GM12878 (cell line): ENCODE measurements around the gene MDFI. TPM values are rescaled to one million over a fixed set of nuclear protein-coding genes. Genes with fewer than 3 reads are reported as not detected.

Source experiments
- ATAC-seq: fragments of 200-7000 bp; cut with Tn5 transposase; 3 replicates; pipeline ENCODE4 v1.9.1; 2020; ENCODE audit warnings: mild to moderate bottlenecking, moderate library complexity
- BruUV-seq: library from RNA; stranded (reverse); fragments of 400-500 nt; replicated peaks from 2 replicates; lab custom pipeline; 2021; lab: Mats Ljungman, UMichigan
- CTCF ChIA-PET: fragments of 300-600 bp; sonication (Branson Sonifier 250); formaldehyde crosslinking; extraction: SDS; loops from one replicate; lab custom pipeline; 2021; ENCODE audit warnings: inconsistent platforms; lab: Yijun Ruan, JAX
- POLR2A ChIA-PET: fragments of 350-600 bp; formaldehyde crosslinking; extraction: SDS; loops from one replicate; lab custom pipeline; 2021; ENCODE audit warnings: inconsistent platforms; lab: Charles Lee
- RAD21 ChIA-PET: fragments of 300-600 bp; sonication (Branson Sonifier 250); formaldehyde crosslinking; loops from one replicate; lab custom pipeline; 2023; ENCODE audit warnings: antibody characterized with exemption; ENCODE audit not compliant: unreplicated experiment; lab: Charles Lee
- SMC1A ChIA-PET: fragments of 300-600 bp; sonication (Branson Sonifier 250); formaldehyde crosslinking; loops from one replicate; lab custom pipeline; 2023; ENCODE audit not compliant: unreplicated experiment, uncharacterized antibody; lab: Charles Lee
- DNase-seq: peaks from one replicate; pipeline ENCODE4 v3.0.0-alpha.2; 2011; ENCODE audit warnings: low read depth, low spot score
- FAIRE-seq: peaks from 3 replicates; lab custom pipeline; 2011; peaks lifted over from hg19 to GRCh38; lab: Jason Lieb, UNC
- H2AFZ ChIP-seq: 2 replicates; pipeline ENCODE4 v1.6.0; 2011; ENCODE audit warnings: low read depth, low read length, control low read depth; ENCODE audit not compliant: control insufficient read depth
- H3K27ac ChIP-seq: 2 replicates; pipeline ENCODE4 v1.5.1; 2011; ENCODE audit warnings: control low read depth; ENCODE audit not compliant: control insufficient read depth, insufficient read depth
- H3K27me3 ChIP-seq, 2 experiments: replicated peaks in 1 of 2; 2 replicates each; pipeline versions ENCODE4 v1.6.0 to v1.6.1; 2011; ENCODE audit warnings: low read length in 1 of 2; ENCODE audit not compliant: control insufficient read depth in 2 of 2, insufficient read depth in 2 of 2
- H3K36me3 ChIP-seq, 2 experiments: 2 replicates each; pipeline ENCODE4 v1.5.1; 2011; ENCODE audit warnings: low read length in 1 of 2; ENCODE audit not compliant: control insufficient read depth in 2 of 2, insufficient read depth in 2 of 2
- H3K4me1 ChIP-seq: 2 replicates; pipeline ENCODE4 v1.6.1; 2011; ENCODE audit warnings: mild to moderate bottlenecking, low read length, moderate library complexity, mixed read lengths; ENCODE audit not compliant: control insufficient read depth, insufficient read depth
- H3K4me2 ChIP-seq: 2 replicates; pipeline ENCODE4 v1.6.0; 2011; ENCODE audit warnings: control low read depth; ENCODE audit not compliant: control insufficient read depth, insufficient read depth
- H3K4me3 ChIP-seq: fragments of 200-600 bp; sonication (generic); 2 replicates; pipeline ENCODE4 v1.5.1; 2016
- H3K79me2 ChIP-seq: 2 replicates; pipeline ENCODE4 v1.6.0; 2011; ENCODE audit warnings: low read length; ENCODE audit not compliant: control insufficient read depth, insufficient read depth
- H3K9ac ChIP-seq: 2 replicates; pipeline ENCODE4 v1.8.0; 2011; ENCODE audit warnings: low read length, control low read depth, mixed read lengths; ENCODE audit not compliant: control insufficient read depth, insufficient read depth
- H3K9me3 ChIP-seq: replicated peaks from 3 replicates; pipeline ENCODE4 v1.5.1; 2011; ENCODE audit warnings: mild to moderate bottlenecking, low read length; ENCODE audit not compliant: control insufficient read depth, insufficient read depth
- H4K20me1 ChIP-seq: 2 replicates; pipeline ENCODE4 v1.6.0; 2011; ENCODE audit not compliant: control insufficient read depth, insufficient read depth
- BACH1 ChIP-seq: fragments of 450-650 bp; IDR thresholded peaks from 2 replicates; pipeline ENCODE4 v1.6.1; 2017; ENCODE audit warnings: mild to moderate bottlenecking, borderline replicate concordance
- CHD2 ChIP-seq: IDR thresholded peaks from 2 replicates; pipeline ENCODE4 v1.6.1; 2011; ENCODE audit warnings: low read depth, low read length, improper control_type of control experiment, borderline replicate concordance
- LARP7 ChIP-seq: fragments of 450-650 bp; IDR thresholded peaks from 2 replicates; pipeline ENCODE4 v1.6.1; 2017; ENCODE audit warnings: mild to moderate bottlenecking
- POLR2AphosphoS5 ChIP-seq: IDR thresholded peaks from 2 replicates; pipeline ENCODE4 v1.6.1; 2011; ENCODE audit warnings: mild to moderate bottlenecking, low read length, inconsistent platforms
- SREBF1 ChIP-seq: IDR thresholded peaks from 2 replicates; pipeline ENCODE4 v1.6.1; 2012; ENCODE audit warnings: mild to moderate bottlenecking, low read length
- SREBF2 ChIP-seq: IDR thresholded peaks from 2 replicates; pipeline ENCODE4 v1.6.1; 2012; ENCODE audit warnings: mild to moderate bottlenecking, low read length
- SRF ChIP-seq, 2 experiments: IDR thresholded peaks; 2 replicates each; pipeline ENCODE4 v1.6.1; 2011; ENCODE audit warnings: low read depth in 2 of 2, low read length in 2 of 2, mild to moderate bottlenecking in 1 of 2, moderate library complexity in 1 of 2
- WGBS: methylation state at CpG from one replicate; pipeline ENCODE4 v1.1.6; 2016; ENCODE audit warnings: low lambda C conversion rate; ENCODE audit not compliant: insufficient replicate concordance, insufficient coverage; ENCODE audit errors: missing lambda C conversion rate; 5-methylcytosine and 5-hydroxymethylcytosine counted together
- in situ Hi-C: fragments of 300-500 bp; cut with MboI; formaldehyde crosslinking; loops from 9 replicates; pipeline ENCODE4 v1.14.3; 2018; ENCODE audit warnings: mixed read lengths
- intact Hi-C: fragments of 100-400 bp; cut with micrococcal nuclease; formaldehyde crosslinking; loops from one replicate; pipeline ENCODE4 v1.14.2; 2022; ENCODE audit not compliant: unreplicated experiment
- polyA plus RNA-seq, 11 experiments: library from polyadenylated mRNA; depleted of rRNA in 4 of 11; unstranded in 6 of 11; stranded (reverse) in 5 of 11; fragments of >200 nt; fragmentation: Nextera tagmentation in 4 of 11; fragmentation: Illumina TruSeq in 1 of 11; extraction: Ambion mirVana in 4 of 11; extraction: Trizol in 1 of 11; gene quantifications; 1 replicate in 1 of 11; 2 replicates in 10 of 11; pipeline versions ENCODE4 v1.2.1 to v1.2.3, GENCODE V29; 2011 to 2016; ENCODE audit warnings: inconsistent platforms in 2 of 11, missing spikeins in 2 of 11, low read depth in 1 of 11
- total RNA-seq, 4 experiments: library from RNA; depleted of rRNA in 3 of 4; stranded (reverse); fragments of >200 nt in 3 of 4; fragmentation: Illumina TruSeq in 1 of 4; extraction: Trizol in 1 of 4; gene quantifications; 2 replicates each; pipeline versions ENCODE4 v1.2.1 to v1.2.3, GENCODE V29; 2013 to 2021
- TF ChIP-seq, protein P1 (sequence below): fragments of 450-650 bp; IDR thresholded peaks from 2 replicates; pipeline ENCODE4 v1.6.1; 2017; ENCODE audit warnings: mild to moderate bottlenecking, moderate library complexity

MDFI gene
- total and polyA plus RNA-seq, 10 of the 15 experiments (the other 5 are each of a cell fraction or from before 2014, with no cell fraction given), result not detected

DNA sequence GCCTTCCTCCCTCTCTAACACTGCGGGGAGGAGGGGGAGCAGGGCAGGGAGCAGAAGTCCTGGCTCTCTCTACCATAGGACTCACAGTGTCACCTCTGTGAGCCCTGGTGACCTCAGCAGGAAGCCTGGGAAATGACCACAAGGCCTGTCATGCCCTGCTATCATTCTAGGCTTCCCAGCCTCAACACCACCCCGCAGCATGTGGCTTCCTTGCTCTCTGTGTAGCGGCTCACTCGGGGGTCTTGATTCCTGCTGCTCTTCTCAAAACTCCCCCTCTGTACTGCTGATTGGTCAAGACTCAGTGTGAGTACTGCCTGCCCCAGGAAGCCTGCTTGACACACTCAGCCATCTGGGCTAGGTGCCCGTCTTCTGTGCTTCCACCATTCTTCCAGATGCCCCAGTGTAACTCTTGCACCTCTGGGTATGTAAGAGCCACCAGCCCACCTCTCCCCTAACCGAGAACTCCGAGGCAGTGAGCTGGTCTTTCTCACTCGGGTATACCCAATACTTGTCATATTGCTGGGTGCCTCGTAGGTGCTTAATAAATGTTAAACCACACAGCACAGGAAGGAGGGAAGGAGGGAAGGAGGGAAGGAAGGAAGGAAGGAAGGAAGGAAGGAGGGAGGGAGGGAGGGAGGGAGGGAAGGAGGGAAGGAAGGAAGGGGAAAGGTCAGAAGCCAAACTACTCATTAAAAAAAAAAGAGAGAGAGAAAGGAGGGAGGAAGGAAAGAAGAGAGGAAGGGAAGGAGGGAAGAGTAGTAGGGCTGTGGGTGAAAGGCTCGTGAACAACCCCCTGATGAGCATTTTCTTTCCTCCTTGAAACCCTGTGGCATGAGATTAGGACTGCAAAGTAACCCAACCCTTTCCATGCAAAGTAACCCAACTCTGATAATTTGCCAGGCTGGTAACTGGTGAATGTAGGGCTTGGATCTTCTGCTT, 5.0 kb downstream of the MDFI start:
- no peak overlapping the region for H2AFZ ChIP-seq
- H4K20me1 ChIP-seq, result no peaks in the 10 kb centered on the region
- BruUV-seq, result no TSS peak
- in situ Hi-C loops (no loop called here), intact Hi-C loops (no loop called here)
- no peaks in the 10 kb centered on the region for H3K36me3 ChIP-seq
- TF ChIP-seq, protein P1, sequence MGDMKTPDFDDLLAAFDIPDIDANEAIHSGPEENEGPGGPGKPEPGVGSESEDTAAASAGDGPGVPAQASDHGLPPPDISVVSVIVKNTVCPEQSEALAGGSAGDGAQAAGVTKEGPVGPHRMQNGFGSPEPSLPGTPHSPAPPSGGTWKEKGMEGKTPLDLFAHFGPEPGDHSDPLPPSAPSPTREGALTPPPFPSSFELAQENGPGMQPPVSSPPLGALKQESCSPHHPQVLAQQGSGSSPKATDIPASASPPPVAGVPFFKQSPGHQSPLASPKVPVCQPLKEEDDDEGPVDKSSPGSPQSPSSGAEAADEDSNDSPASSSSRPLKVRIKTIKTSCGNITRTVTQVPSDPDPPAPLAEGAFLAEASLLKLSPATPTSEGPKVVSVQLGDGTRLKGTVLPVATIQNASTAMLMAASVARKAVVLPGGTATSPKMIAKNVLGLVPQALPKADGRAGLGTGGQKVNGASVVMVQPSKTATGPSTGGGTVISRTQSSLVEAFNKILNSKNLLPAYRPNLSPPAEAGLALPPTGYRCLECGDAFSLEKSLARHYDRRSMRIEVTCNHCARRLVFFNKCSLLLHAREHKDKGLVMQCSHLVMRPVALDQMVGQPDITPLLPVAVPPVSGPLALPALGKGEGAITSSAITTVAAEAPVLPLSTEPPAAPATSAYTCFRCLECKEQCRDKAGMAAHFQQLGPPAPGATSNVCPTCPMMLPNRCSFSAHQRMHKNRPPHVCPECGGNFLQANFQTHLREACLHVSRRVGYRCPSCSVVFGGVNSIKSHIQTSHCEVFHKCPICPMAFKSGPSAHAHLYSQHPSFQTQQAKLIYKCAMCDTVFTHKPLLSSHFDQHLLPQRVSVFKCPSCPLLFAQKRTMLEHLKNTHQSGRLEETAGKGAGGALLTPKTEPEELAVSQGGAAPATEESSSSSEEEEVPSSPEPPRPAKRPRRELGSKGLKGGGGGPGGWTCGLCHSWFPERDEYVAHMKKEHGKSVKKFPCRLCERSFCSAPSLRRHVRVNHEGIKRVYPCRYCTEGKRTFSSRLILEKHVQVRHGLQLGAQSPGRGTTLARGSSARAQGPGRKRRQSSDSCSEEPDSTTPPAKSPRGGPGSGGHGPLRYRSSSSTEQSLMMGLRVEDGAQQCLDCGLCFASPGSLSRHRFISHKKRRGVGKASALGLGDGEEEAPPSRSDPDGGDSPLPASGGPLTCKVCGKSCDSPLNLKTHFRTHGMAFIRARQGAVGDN, result no peak
- TF ChIP-seq CHD2 (no peak), SREBF2 (no peak), POLR2AphosphoS5 (no peak), BACH1 (no peak), SRF (IDR thresholded peaks at IDR 0.05; ENCODE audit: low read depth in 2 of 2, low read length in 2 of 2) (no peak), SREBF1 (no peak), LARP7 (no peak)
- FAIRE-seq (no peak), ATAC-seq (no peak), DNase-seq (no peak)
- H3K4me3 ChIP-seq, result no peak overlapping the region
- no peak overlapping the region for H3K27ac ChIP-seq
- H3K79me2 ChIP-seq, result no peaks in the 10 kb centered on the region
- RAD21 ChIA-PET, result no interaction called here
- H3K9me3 ChIP-seq, result no peaks in the 10 kb centered on the region
- H3K4me2 ChIP-seq, result no peak overlapping the region
- POLR2A ChIA-PET, result no interaction called here
- H3K4me1 ChIP-seq, result no peaks in the 10 kb centered on the region
- peaks cover 0 to 7% of the 10 kb centered on the region in 2 experiments; a peak in 3 of 4 replicates for H3K27me3 ChIP-seq
- H3K9ac ChIP-seq, result no peak overlapping the region
- 16% methylated on average over 10 of the region's 10 CpGs for WGBS
- SMC1A ChIA-PET, result no interaction called here
- CTCF ChIA-PET, result no interaction called here
